Globus pallidus (tissue), 1 donor: ENCODE data around the gene ETV6.

Experiments used
- DNase-seq: peaks from one replicate; pipeline ENCODE4 v3.0.0-alpha.2; 2015; ENCODE audit warnings: low spot score

Gene ETV6

GRCh38 chr12:11923067-11923466, 273.6 kb downstream of the ETV6 start:
- DNase-seq = no peak

GRCh38 chr12:11927286-11927935, 277.9 kb downstream of the ETV6 start:
- no peak for DNase-seq

- DNase-seq = no peak
Observed at GRCh38 chr12:11929714-11930113, 280.2 kb downstream of the ETV6 start.

- no peak for DNase-seq
Observed at GRCh38 chr12:11939223-11939622, 289.7 kb downstream of the ETV6 start.

GRCh38 chr12:11941606-11942337, 292.3 kb downstream of the ETV6 start:
- DNase-seq = no peak

GRCh38 chr12:11943919-11944700, 294.6 kb downstream of the ETV6 start:
- DNase-seq = no peak
